Mesothelial cell of epicardium (in vitro differentiated cells): ENCODE measurements around the gene FGF21. TPM values are rescaled to one million over a fixed set of nuclear protein-coding genes. Genes with fewer than 3 reads are reported as not detected.

Experiments
- DNase-seq, 2 experiments: peaks; one replicate each; pipeline ENCODE4 v3.0.0; 2021; ENCODE audit warnings: low spot score in 2 of 2; ENCODE audit not compliant: unreplicated experiment in 2 of 2
- H3K27ac Mint-ChIP-seq: 2 replicates; pipeline ENCODE4 v1.8.0; 2021; ENCODE audit warnings: mixed read lengths
- H3K27me3 Mint-ChIP-seq: 2 replicates; pipeline ENCODE4 v1.8.0; 2021; ENCODE audit warnings: low read depth, mixed read lengths
- H3K36me3 Mint-ChIP-seq: 2 replicates; pipeline ENCODE4 v1.8.0; 2021; ENCODE audit warnings: mixed read lengths
- H3K4me1 Mint-ChIP-seq: 2 replicates; pipeline ENCODE4 v1.8.0; 2021; ENCODE audit warnings: mixed read lengths
- H3K4me3 Mint-ChIP-seq: 2 replicates; pipeline ENCODE4 v1.8.0; 2021; ENCODE audit warnings: mild to moderate bottlenecking, moderate library complexity, mixed read lengths
- H3K9me3 Mint-ChIP-seq: 2 replicates; pipeline ENCODE4 v1.8.0; 2021; ENCODE audit warnings: mixed read lengths
- CTCF ChIP-seq: fragments of 200-600 bp; sonication (generic); IDR thresholded peaks from one replicate; pipeline ENCODE4 v1.5.0; 2021; ENCODE audit warnings: antibody characterized with exemption; ENCODE audit not compliant: unreplicated experiment
- total RNA-seq: library from RNA; stranded (reverse); gene quantifications from 3 replicates; pipeline ENCODE4 v1.2.1, GENCODE V29; 2021

The FGF21 gene
- total RNA-seq, 1 donor from 2014 or later: not detected

- no peak overlapping the region for H3K4me3 Mint-ChIP-seq
- H3K27me3 Mint-ChIP-seq: no peaks in the 10 kb centered on the region
- no peak for DNase-seq
Measured at GRCh38 chr19:48796298-48797083, 41.2 kb downstream of the FGF21 start.

GRCh38 chr19:48797103-48797502 is 41.8 kb downstream of the FGF21 start:
- Mint-ChIP-seq H3K36me3 (no peaks in the 10 kb centered on the region), H3K9me3 (no peaks in the 10 kb centered on the region), H3K4me3 (no peak overlapping the region), H3K27me3 (no peaks in the 10 kb centered on the region), H3K27ac (no peak overlapping the region), H3K4me1 (peaks cover 7% of the 10 kb centered on the region)
- no peak for DNase-seq
- TF ChIP-seq CTCF: no peak

More at GRCh38 chr19:48796298-48797083, 41.2 kb downstream of the FGF21 start:
- Mint-ChIP-seq H3K4me1 (peaks cover 7% of the 10 kb centered on the region), H3K9me3 (no peaks in the 10 kb centered on the region), H3K36me3 (no peaks in the 10 kb centered on the region), H3K27ac (no peak overlapping the region)
- TF ChIP-seq CTCF: no peak

GRCh38 chr19:48798937-48799336 is 43.6 kb downstream of the FGF21 start:
- no peaks in the 10 kb centered on the region for H3K9me3 Mint-ChIP-seq
- H3K4me3 Mint-ChIP-seq: no peak overlapping the region
- TF ChIP-seq CTCF: no peak
- H3K36me3 Mint-ChIP-seq: no peaks in the 10 kb centered on the region
- no peak for DNase-seq
- no peaks in the 10 kb centered on the region for H3K27me3 Mint-ChIP-seq
- peaks cover 7% of the 10 kb centered on the region for H3K4me1 Mint-ChIP-seq
- no peak overlapping the region for H3K27ac Mint-ChIP-seq

- H3K36me3 Mint-ChIP-seq: no peaks in the 10 kb centered on the region
- no peak overlapping the region for H3K27ac Mint-ChIP-seq
- H3K27me3 Mint-ChIP-seq: no peaks in the 10 kb centered on the region
- no peak overlapping the region for H3K4me3 Mint-ChIP-seq
- DNase-seq: no peak
- H3K4me1 Mint-ChIP-seq: peaks cover 4% of the 10 kb centered on the region
- no peaks in the 10 kb centered on the region for H3K9me3 Mint-ChIP-seq
- TF ChIP-seq CTCF: no peak
Measured at GRCh38 chr19:48799358-48800300, 44.3 kb downstream of the FGF21 start.

- no peak for TF ChIP-seq CTCF
- Mint-ChIP-seq H3K36me3 (no peaks in the 10 kb centered on the region), H3K4me3 (no peak overlapping the region), H3K9me3 (no peaks in the 10 kb centered on the region), H3K27ac (no peak overlapping the region), H3K4me1 (peaks cover 3% of the 10 kb centered on the region), H3K27me3 (no peaks in the 10 kb centered on the region)
- DNase-seq: no peak
Measured at GRCh38 chr19:48802623-48803022, 47.3 kb downstream of the FGF21 start.
